GM23338 (cell line): ENCODE results near the gene EBI3.

Experiments
- CREB1 ChIP-seq: fragments of 250-450 bp; sonication (Bioruptor Pico); IDR thresholded peaks from 2 replicates; pipeline ENCODE4 v1.5.0; 2020; ENCODE audit warnings: low read depth, mild to moderate bottlenecking, moderate library complexity
- CTCF ChIP-seq, 2 experiments: fragments of 200-600 bp in 1 of 2; sonication (generic) in 1 of 2; conservative IDR thresholded peaks; 2 replicates each; pipeline versions ENCODE4 v1.5.1 to v1.6.1; 2016 to 2017; ENCODE audit warnings: antibody characterized with exemption in 2 of 2, low read depth in 2 of 2, mild to moderate bottlenecking in 2 of 2, moderate library complexity in 1 of 2
- EZH2 ChIP-seq: fragments of 200-600 bp; sonication (generic); IDR thresholded peaks from one replicate; pipeline ENCODE4 v1.8.0; 2017; ENCODE audit warnings: antibody characterized with exemption, mild to moderate bottlenecking, low read depth; ENCODE audit not compliant: unreplicated experiment
- EZH2phosphoT487 ChIP-seq: fragments of 200-600 bp; sonication (generic); IDR thresholded peaks from one replicate; pipeline ENCODE4 v1.8.1; 2018; ENCODE audit warnings: antibody characterized with exemption; ENCODE audit not compliant: unreplicated experiment
- JUNB ChIP-seq: IDR thresholded peaks from one replicate; pipeline ENCODE4 v1.6.1; 2016; ENCODE audit warnings: antibody characterized with exemption; ENCODE audit not compliant: unreplicated experiment
- POLR2AphosphoS5 ChIP-seq: IDR thresholded peaks from 2 replicates; pipeline ENCODE4 v1.6.1; 2016; ENCODE audit warnings: antibody characterized with exemption, low read depth
- REST ChIP-seq: IDR thresholded peaks from one replicate; pipeline ENCODE4 v1.6.1; 2018; ENCODE audit warnings: antibody characterized with exemption; ENCODE audit not compliant: unreplicated experiment
- STAT1 ChIP-seq: IDR thresholded peaks from one replicate; pipeline ENCODE4 v1.6.1; 2016; ENCODE audit warnings: antibody characterized with exemption; ENCODE audit not compliant: unreplicated experiment
- ZNF331 ChIP-seq: fragments of 250-450 bp; sonication (Bioruptor Pico); IDR thresholded peaks from 2 replicates; pipeline ENCODE4 v1.5.0; 2020; ENCODE audit warnings: low read depth, mild to moderate bottlenecking, moderate library complexity
- ZNF462 ChIP-seq: fragments of 250-450 bp; sonication (Bioruptor Pico); IDR thresholded peaks from 2 replicates; pipeline ENCODE4 v1.5.0; 2020; ENCODE audit warnings: mild to moderate bottlenecking, moderate library complexity

GRCh38 chr19:4279267-4279529 lies 49.9 kb downstream of the EBI3 start:
- TF ChIP-seq CTCF (conservative IDR thresholded peaks at IDR 0.05; ENCODE audit: low read depth in 2 of 2): no peak
- TF ChIP-seq POLR2AphosphoS5: no peak
- TF ChIP-seq REST: no peak
- TF ChIP-seq EZH2: no peak
- TF ChIP-seq CREB1 (CRISPR knock-in tag): no peak
- no peak for TF ChIP-seq JUNB
- no peak for TF ChIP-seq ZNF331 (CRISPR knock-in tag)
- TF ChIP-seq ZNF462 (CRISPR knock-in tag): no peak
- TF ChIP-seq EZH2phosphoT487: no peak
- no peak for TF ChIP-seq STAT1
